Ramos (cell line): ENCODE measurements around the gene HNF4A.

Source experiments
- in situ Hi-C: fragments of 300-500 bp; cut with MboI; formaldehyde crosslinking; loops from one replicate; pipeline ENCODE4 v1.14.3; 2022; ENCODE audit warnings: low sequenced_read_pairs; ENCODE audit not compliant: unreplicated experiment

HNF4A gene

DNA sequence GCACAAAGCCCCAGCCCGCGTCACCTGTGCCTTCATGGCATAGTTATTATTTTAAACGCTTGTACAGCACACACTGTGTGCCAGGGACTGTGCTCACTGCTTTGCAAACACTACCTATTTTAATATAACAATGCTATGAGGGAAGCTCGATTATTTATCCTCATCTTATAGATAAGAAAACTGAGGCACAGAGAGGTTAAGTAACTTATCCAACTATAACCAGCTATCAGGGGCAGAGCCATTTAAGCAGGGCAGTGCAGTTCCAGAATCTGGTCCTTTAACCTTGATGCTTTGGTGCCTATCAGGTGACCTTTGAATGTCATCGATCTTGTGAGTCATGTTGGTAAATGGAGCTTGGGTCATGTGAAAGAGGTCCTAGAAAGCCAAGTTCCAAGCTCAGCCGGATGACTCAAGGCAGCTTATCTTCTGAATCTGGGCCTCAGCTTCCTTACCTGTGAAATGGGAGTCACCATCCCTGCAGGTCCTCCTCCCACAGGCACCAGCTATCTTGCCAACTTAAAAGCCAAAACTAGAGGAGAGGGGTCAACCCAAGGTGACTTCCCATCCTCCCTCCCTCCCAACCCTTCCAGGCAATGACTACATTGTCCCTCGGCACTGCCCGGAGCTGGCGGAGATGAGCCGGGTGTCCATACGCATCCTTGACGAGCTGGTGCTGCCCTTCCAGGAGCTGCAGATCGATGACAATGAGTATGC is 63.8 kb downstream of the HNF4A start:
- in situ Hi-C loops: no loop called here

DNA sequence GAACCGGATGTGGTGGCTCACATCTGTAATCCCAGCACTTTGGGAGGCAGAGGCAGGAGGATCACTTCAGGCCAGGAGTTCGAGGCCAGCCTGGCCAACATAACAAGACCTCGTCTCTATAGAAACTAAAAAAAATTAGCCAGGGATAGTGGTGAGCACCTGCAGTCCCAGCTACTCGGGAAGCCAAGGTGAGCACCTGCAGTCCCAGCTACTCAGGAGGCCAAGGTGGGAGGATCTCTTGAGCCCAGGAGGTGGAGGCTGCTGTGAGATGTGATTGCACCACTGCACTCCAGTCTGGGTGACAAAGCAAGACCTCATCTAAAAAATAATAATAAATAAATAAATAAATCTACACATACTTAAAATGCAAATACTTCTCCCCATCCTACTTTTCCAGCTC is 65.0 kb downstream of the HNF4A start:
- in situ Hi-C loops: no loop called here

DNA sequence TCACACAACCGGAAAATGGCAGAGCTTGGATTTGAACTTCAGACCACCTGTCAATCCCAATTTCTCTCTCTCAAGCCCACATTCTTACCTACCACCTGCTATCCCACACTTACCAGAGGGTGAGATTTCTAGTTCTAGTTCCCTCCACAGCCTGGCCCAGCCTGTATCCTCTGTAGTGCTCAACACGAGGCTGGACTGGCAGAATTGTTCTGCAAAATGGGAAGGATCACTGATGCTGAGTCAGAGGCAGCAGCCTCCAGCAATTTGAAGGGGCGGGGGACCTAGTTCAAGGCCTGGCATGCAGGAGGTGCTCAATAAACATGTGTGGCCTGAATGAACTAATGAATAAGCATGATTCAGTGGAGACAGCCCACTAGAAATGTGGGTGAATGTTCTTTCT is 66.6 kb downstream of the HNF4A start:
- in situ Hi-C loops: no loop called here

DNA sequence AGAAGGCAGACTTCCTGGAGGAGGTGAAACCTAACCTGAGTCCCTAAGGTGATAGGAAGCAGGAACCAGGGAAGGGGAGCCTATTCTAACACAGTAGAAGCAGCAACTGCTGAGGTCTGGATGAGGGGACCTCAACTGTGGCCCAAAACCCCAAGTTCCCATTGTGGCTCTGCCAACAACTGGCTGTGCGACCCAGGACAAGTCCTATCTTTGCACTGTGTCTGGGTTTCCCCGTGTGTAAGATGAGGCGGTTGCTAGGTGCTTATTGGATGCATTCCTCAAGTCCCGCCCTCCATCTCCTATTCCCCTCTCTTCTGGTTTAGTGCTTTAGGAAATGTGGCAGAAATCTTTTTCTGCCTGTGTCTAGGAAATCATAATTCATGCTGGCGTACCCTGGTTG is 68.0 kb downstream of the HNF4A start:
- in situ Hi-C loops: no loop called here

DNA sequence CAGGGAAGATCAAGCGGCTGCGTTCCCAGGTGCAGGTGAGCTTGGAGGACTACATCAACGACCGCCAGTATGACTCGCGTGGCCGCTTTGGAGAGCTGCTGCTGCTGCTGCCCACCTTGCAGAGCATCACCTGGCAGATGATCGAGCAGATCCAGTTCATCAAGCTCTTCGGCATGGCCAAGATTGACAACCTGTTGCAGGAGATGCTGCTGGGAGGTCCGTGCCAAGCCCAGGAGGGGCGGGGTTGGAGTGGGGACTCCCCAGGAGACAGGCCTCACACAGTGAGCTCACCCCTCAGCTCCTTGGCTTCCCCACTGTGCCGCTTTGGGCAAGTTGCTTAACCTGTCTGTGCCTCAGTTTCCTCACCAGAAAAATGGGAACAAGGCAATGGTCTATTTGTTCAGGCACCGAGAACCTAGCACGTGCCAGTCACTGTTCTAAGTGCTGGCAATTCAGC is 68.6 kb downstream of the HNF4A start:
- in situ Hi-C loops: no loop called here

DNA sequence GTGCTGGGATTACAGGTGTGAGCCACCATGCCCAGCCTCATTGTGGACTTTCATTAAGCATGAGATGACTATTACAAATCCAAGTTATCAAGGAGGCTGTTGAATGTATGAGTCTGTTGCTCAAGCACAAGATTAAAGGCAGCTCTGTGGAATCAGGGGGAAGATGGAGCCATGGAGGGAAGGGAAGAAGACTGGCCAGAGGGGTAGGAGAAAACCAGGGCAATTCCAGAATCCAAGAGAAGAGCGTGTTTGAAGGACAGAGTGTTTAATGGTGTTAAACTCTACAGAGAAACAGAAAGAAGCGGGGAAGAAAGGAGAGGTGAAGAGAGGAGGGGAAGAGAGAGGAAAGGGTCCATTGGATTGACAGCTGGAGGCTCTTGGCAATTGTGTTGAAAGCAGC is 70.4 kb downstream of the HNF4A start:
- in situ Hi-C loops: no loop called here

DNA sequence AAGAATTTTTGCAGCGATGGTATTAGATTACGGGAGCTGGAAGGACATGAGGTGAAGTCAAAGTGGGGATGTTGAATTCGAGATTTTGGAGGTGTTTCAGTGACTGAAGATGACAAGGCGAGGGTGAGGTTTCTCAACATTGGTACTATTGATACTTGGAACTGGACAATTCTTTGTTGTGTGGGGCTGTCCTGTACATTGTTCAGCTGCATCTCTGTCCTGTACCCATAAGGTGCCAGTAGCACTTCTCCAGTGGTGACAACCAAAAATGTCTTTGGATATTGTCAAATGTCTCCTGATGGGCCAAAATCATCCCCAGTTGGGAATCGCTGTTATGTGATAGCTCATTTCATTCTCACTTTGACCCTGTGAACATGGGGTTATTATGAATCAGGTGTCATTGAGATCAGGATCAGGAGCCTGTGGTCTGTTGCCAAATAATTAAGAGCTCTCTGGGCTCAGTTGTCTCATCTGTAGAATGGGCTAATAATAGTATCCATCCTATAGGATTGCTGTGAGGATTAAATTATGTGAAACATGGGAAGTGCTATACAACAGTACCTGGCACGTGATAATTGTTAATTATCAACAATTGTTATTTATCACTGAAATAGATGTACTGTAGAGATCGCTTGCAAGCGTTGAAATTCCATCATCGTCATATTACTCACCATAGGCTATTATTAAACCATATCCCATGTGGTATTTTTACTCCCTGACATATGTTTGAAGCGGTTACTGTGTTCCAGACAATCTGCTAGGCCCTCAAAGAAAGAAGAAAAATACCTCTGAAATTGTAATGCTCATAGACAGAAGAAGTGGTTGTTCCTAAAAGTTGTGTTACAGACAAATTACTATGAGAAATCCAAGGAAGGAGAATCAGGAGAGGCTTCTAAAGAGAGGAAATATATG is 71.6 kb downstream of the HNF4A start:
- in situ Hi-C loops: no loop called here

DNA sequence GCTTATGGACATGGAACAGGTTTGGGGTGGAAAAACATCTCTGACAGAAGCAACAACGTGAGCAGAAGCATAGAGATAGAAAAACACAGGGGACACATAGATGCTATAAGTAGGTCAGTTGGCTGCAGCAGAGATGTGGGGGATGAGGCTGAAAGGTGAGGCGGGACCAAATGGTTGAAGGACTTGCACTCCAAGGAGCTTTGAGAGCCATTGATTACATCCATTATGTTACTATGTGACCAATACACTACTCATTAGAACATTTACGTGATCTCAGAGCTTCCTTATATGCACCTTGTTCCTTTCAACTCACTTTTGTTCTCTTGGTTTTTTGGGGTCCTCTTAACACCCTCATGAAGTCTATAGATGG is 72.3 kb downstream of the HNF4A start:
- in situ Hi-C loops: no loop called here

DNA sequence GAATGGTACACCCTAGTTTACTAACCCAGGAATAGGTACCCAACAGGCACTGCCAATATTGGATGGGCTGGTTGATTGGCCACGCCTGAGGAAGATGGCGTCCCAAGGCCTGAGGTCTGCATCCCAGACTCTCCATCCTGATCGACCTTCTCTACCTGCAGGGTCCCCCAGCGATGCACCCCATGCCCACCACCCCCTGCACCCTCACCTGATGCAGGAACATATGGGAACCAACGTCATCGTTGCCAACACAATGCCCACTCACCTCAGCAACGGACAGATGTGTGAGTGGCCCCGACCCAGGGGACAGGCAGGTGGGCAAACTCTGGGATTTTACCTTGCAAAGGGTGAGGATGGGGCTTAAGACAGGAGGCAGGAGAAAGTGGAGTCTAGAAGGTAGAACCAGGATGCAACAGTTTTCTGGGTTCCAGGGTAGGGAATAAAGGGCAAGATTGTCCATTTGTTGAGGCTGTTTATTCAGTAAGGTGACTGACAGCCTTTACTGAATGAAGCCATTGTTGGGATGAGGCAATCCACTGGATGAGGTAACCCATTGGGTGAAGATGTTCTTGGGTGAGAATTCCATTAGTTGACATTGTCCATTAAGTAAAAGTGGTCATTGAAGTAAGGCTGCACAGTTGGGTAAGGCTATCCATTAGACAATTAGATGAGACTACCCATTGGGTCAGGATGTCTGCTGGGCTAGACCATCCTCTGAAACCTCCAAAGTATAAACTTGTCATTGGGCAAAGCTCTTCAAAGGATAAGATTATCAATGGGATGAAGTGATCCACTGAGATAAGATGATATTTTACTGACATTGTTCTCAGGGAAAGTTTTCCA is 72.9 kb downstream of the HNF4A start:
- in situ Hi-C loops: no loop called here

DNA sequence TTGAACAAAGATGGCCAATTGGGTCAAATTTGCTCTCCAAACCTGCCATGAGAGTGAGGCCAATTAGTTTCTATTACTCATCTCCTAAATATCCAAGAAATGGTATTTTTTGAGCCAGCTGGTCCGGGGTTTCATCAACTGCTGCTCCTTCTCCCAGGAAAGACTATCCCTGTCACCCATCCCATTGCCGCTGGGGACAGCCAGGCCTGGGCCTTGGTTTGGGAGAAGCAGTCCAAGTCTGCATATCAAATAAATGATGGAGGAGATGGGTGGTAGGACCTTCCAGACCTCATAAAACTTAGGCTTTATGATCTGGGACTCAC is 73.5 kb downstream of the HNF4A start:
- in situ Hi-C loops: no loop called here

DNA sequence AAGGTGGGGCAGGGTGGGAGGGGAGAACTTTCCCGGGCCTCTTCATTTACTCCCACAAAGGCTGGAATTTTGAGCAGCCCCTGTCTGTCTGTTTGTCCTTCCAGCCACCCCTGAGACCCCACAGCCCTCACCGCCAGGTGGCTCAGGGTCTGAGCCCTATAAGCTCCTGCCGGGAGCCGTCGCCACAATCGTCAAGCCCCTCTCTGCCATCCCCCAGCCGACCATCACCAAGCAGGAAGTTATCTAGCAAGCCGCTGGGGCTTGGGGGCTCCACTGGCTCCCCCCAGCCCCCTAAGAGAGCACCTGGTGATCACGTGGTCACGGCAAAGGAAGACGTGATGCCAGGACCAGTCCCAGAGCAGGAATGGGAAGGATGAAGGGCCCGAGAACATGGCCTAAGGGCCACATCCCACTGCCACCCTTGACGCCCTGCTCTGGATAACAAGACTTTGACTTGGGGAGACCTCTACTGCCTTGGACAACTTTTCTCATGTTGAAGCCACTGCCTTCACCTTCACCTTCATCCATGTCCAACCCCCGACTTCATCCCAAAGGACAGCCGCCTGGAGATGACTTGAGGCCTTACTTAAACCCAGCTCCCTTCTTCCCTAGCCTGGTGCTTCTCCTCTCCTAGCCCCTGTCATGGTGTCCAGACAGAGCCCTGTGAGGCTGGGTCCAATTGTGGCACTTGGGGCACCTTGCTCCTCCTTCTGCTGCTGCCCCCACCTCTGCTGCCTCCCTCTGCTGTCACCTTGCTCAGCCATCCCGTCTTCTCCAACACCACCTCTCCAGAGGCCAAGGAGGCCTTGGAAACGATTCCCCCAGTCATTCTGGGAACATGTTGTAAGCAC is 74.1 kb downstream of the HNF4A start:
- in situ Hi-C loops: no loop called here

DNA sequence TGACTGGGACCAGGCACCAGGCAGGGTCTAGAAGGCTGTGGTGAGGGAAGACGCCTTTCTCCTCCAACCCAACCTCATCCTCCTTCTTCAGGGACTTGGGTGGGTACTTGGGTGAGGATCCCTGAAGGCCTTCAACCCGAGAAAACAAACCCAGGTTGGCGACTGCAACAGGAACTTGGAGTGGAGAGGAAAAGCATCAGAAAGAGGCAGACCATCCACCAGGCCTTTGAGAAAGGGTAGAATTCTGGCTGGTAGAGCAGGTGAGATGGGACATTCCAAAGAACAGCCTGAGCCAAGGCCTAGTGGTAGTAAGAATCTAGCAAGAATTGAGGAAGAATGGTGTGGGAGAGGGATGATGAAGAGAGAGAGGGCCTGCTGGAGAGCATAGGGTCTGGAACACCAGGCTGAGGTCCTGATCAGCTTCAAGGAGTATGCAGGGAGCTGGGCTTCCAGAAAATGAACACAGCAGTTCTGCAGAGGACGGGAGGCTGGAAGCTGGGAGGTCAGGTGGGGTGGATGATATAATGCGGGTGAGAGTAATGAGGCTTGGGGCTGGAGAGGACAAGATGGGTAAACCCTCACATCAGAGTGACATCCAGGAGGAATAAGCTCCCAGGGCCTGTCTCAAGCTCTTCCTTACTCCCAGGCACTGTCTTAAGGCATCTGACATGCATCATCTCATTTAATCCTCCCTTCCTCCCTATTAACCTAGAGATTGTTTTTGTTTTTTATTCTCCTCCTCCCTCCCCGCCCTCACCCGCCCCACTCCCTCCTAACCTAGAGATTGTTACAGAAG is 75.0 kb downstream of the HNF4A start:
- in situ Hi-C loops: no loop called here

DNA sequence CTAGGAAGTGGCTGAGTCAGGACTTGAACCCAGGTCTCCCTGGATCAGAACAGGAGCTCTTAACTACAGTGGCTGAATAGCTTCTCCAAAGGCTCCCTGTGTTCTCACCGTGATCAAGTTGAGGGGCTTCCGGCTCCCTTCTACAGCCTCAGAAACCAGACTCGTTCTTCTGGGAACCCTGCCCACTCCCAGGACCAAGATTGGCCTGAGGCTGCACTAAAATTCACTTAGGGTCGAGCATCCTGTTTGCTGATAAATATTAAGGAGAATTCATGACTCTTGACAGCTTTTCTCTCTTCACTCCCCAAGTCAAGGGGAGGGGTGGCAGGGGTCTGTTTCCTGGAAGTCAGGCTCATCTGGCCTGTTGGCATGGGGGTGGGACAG is 75.6 kb downstream of the HNF4A start:
- in situ Hi-C loops: no loop called here

DNA sequence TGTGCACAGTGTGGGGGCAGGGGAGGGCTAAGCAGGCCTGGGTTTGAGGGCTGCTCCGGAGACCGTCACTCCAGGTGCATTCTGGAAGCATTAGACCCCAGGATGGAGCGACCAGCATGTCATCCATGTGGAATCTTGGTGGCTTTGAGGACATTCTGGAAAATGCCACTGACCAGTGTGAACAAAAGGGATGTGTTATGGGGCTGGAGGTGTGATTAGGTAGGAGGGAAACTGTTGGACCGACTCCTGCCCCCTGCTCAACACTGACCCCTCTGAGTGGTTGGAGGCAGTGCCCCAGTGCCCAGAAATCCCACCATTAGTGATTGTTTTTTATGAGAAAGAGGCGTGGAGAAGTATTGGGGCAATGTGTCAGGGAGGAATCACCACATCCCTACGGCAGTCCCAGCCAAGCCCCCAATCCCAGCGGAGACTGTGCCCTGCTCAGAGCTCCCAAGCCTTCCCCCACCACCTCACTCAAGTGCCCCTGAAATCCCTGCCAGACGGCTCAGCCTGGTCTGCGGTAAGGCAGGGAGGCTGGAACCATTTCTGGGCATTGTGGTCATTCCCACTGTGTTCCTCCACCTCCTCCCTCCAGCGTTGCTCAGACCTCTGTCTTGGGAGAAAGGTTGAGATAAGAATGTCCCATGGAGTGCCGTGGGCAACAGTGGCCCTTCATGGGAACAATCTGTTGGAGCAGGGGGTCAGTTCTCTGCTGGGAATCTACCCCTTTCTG is 76.2 kb downstream of the HNF4A start:
- in situ Hi-C loops: no loop called here

DNA sequence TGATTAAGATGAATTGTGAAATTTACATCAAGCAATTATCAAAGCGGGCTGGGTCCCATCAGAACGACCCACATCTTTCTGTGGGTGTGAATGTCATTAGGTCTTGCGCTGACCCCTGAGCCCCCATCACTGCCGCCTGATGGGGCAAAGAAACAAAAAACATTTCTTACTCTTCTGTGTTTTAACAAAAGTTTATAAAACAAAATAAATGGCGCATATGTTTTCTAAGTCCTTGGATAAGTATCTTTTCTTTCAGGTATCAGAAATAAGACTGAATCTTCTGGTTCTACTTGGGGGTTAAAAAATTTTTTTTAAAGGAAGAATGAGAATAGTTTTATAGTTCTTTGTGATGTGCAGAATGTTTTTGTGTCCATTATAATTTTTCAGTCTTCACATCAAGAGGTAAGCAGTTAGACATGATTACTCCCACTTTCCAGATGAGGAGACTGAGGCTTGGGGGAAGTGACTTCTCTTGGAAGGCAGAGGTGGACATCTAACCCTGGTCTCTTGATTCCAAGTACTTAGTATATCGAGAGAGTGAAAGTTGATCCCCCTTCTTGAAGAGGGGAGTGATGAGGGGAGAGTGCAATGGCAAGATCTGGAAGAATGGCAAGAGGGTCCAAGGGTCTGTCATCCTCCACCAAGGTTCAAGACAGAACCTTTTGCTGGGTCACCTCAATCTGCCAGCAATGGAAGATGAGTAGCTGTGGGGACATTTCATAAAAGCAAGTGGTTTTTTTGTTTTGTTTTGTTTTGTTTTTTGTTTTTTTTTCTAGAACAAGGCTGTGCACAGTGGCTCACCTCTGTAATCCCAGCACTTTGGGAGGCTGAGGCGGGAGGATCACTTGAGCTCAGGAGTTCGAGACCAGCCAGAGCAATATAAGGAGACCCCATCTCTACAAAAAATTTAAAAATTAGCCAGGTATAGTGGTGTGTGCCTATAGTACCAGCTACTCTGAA is 77.4 kb downstream of the HNF4A start:
- in situ Hi-C loops: no loop called here

DNA sequence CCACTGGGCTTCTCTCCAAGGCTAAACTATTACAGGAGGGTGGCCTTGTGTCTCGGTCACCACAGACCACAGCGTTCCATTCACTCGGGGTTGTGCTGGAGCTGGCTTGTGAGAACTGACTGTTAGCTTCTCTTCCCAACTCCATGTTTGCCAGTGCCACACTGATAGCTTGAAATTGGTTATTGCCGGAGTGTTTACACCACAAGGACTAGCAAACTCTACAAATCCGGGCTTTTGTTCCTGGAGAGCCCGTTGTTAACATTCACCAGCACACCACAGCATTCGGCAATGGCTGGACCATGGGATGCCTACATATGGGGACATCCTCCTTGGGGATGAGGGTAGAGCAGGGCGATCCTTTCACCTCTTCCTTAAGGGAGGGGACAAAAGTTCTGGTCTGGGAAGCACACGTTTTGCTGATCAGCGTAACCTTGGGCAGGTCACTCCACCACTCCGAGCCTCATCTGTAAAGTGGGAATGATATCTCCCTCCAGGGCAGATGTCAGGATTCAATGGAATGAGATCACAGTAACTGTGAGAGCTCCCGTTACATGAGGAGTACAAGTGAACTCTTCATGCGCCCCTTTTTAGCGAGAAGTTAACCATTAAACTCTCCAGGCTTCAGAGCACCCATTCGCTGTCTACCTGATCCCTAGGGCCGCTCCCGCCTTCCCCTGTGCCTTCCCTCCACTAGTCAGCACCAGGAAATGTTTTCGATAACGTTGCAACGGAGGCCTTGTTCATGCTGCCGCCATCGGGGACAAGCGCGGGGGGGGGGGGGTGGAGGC is 78.4 kb downstream of the HNF4A start:
- in situ Hi-C loops: no loop called here
